ENCODE results near the gene CHST10. TPM values are rescaled to one million over a fixed set of nuclear protein-coding genes. Genes with fewer than 3 reads are reported as not detected.
A peak's percentile ranks its signal among the peaks of the same experiment; 100 is the strongest.

The CHST10 gene
- total and polyA plus RNA-seq, 10 of the 15 experiments (the other 5 are each of a cell fraction or from before 2014, with no cell fraction given) = 2.0 to 22.5 (median 15.7) TPM

DNA sequence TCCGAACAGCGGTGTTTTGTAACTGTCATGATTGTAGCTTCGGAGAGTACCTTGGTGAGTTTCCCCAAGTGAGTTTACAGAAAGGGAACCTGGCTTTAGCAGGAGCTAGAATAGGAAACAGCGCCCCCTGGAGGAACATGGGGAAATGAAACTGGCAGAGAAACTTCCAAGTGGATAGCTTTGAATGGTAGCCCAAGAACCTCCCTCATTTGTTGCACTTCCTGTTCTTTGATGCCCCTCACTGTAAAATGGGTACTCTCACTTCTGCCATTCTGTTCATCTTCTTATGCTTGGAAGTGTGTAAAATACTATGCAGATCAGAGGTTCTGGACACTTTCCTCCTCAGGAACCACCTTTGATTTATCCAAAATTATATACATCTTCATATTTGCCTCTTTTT, 36.2 kb downstream of the CHST10 start (continued):
- TF ChIP-seq RUNX3 (IDR thresholded peaks at IDR 0.05; ENCODE audit: low read length) (no peak), RAD51 (IDR thresholded peaks at IDR 0.05) (no peak), CTCF (IDR thresholded peaks at IDR 0.05 in 2 of 3, conservative IDR thresholded peaks at IDR 0.05 in 1 of 3; ENCODE audit: control insufficient read depth in 2 of 3, extremely low read depth in 1 of 3, insufficient read depth in 1 of 3, low read depth in 3 of 3, low read length in 3 of 3) (peak; percentile 85 to 90 (median 89)), SIX5 (IDR thresholded peaks at IDR 0.05; ENCODE audit: low read depth, low read length, severe bottlenecking) (no peak), TARDBP (IDR thresholded peaks at IDR 0.05; ENCODE audit: borderline replicate concordance) (no peak), SMARCA5 (IDR thresholded peaks at IDR 0.05) (0 out of 2 replicates have a peak, but pooled peaks have one; percentile 50), RFX5 (IDR thresholded peaks at IDR 0.05; ENCODE audit: low read depth, low read length) (no peak), RCOR1 (conservative IDR thresholded peaks at IDR 0.05; ENCODE audit: low read depth, low read length) (no peak), ZNF274 (IDR thresholded peaks at IDR 0.05; ENCODE audit: insufficient read depth, insufficient read length) (no peak), RAD21 (IDR thresholded peaks at IDR 0.05; ENCODE audit: insufficient read depth, low read depth, low read length) (peak; percentile 85), STAT1 (conservative IDR thresholded peaks at IDR 0.05) (no peak), PML (IDR thresholded peaks at IDR 0.05; ENCODE audit: low read length) (no peak), BACH1 (IDR thresholded peaks at IDR 0.05; ENCODE audit: borderline replicate concordance) (no peak), KAT2A (conservative IDR thresholded peaks at IDR 0.05; ENCODE audit: control insufficient read depth, low read depth, low read length) (no peak), YBX1 (IDR thresholded peaks at IDR 0.05) (no peak), YY1 (IDR thresholded peaks at IDR 0.05; ENCODE audit: low read depth, low read length) (peak; percentile 72), HSF1 (IDR thresholded peaks at IDR 0.05; ENCODE audit: low read depth, low read length) (no peak), SP1 (IDR thresholded peaks at IDR 0.05; ENCODE audit: low read depth, low read length) (no peak), MEF2A (IDR thresholded peaks at IDR 0.05; ENCODE audit: insufficient read depth, low read depth, low read length) (0 out of 2 replicates have a peak, but pooled peaks have one; percentile 2), EED (IDR thresholded peaks at IDR 0.05; ENCODE audit: low read depth) (0 out of 2 replicates have a peak, but pooled peaks have one; percentile 18), MXI1 (IDR thresholded peaks at IDR 0.05; ENCODE audit: low read depth, low read length) (no peak), NR2C2 (IDR thresholded peaks at IDR 0.05; ENCODE audit: borderline replicate concordance, control insufficient read depth, insufficient read length, low read depth) (no peak), SMAD5 (IDR thresholded peaks at IDR 0.05; ENCODE audit: low read depth) (no peak), GATAD2B (conservative IDR thresholded peaks at IDR 0.05; ENCODE audit: low read depth) (no peak), IKZF1 (conservative IDR thresholded peaks at IDR 0.05) (peak; percentile 44; the same call in 1 of the 2 replicates), NFIC (IDR thresholded peaks at IDR 0.05; ENCODE audit: low read depth, low read length) (no peak)
- TF ChIP-seq, protein P1, sequence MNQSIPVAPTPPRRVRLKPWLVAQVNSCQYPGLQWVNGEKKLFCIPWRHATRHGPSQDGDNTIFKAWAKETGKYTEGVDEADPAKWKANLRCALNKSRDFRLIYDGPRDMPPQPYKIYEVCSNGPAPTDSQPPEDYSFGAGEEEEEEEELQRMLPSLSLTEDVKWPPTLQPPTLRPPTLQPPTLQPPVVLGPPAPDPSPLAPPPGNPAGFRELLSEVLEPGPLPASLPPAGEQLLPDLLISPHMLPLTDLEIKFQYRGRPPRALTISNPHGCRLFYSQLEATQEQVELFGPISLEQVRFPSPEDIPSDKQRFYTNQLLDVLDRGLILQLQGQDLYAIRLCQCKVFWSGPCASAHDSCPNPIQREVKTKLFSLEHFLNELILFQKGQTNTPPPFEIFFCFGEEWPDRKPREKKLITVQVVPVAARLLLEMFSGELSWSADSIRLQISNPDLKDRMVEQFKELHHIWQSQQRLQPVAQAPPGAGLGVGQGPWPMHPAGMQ (IDR thresholded peaks at IDR 0.05; ENCODE audit: borderline replicate concordance) = no peak
- TF ChIP-seq, protein P2, sequence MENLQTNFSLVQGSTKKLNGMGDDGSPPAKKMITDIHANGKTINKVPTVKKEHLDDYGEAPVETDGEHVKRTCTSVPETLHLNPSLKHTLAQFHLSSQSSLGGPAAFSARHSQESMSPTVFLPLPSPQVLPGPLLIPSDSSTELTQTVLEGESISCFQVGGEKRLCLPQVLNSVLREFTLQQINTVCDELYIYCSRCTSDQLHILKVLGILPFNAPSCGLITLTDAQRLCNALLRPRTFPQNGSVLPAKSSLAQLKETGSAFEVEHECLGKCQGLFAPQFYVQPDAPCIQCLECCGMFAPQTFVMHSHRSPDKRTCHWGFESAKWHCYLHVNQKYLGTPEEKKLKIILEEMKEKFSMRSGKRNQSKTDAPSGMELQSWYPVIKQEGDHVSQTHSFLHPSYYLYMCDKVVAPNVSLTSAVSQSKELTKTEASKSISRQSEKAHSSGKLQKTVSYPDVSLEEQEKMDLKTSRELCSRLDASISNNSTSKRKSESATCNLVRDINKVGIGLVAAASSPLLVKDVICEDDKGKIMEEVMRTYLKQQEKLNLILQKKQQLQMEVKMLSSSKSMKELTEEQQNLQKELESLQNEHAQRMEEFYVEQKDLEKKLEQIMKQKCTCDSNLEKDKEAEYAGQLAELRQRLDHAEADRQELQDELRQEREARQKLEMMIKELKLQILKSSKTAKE (IDR thresholded peaks at IDR 0.05; ENCODE audit: low read depth, poor library complexity, severe bottlenecking) = peak; percentile 54

Data from GM12878 (cell line).